Ascending aorta (tissue), 2 donors: ENCODE data around the gene FCAR. TPM values are rescaled to one million over a fixed set of nuclear protein-coding genes. Genes with fewer than 3 reads are reported as not detected.
"Not testable (repeated sequence)": the region's sequence is repeated elsewhere in the genome, so short reads cannot be mapped to it uniquely, and the experiment has no call there.

Experiments
- DNase-seq, 2 donors: peaks; one replicate each; pipeline ENCODE4 v3.0.0-alpha.2; 2019; ENCODE audit warnings: low spot score in 2 of 2
- H3K27ac ChIP-seq, 2 donors: fragments of 200-600 bp; sonication (generic); one replicate each; pipeline ENCODE4 v1.5.1; 2016 to 2017; ENCODE audit warnings: mild to moderate bottlenecking in 1 of 2
- H3K27me3 ChIP-seq: fragments of 200-600 bp; sonication (generic); one replicate; pipeline ENCODE4 v1.5.1; 2017
- H3K36me3 ChIP-seq, 2 donors: fragments of 200-600 bp; sonication (generic); one replicate each; pipeline ENCODE4 v1.5.1; 2016
- H3K4me1 ChIP-seq, 2 donors: fragments of 200-600 bp; sonication (generic); one replicate each; pipeline ENCODE4 v1.5.1; 2016 to 2017; ENCODE audit warnings: mild to moderate bottlenecking in 1 of 2
- H3K4me3 ChIP-seq, 2 donors: fragments of 200-600 bp; sonication (generic); one replicate each; pipeline ENCODE4 v1.5.1; 2016 to 2017; ENCODE audit warnings: mild to moderate bottlenecking in 1 of 2
- H3K9me3 ChIP-seq, 2 donors: fragments of 200-600 bp; sonication (generic); one replicate each; pipeline ENCODE4 v1.5.1; 2016
- intact Hi-C: fragments of 100-400 bp; cut with DNase I; formaldehyde crosslinking; loops from one replicate; pipeline ENCODE4 v1.15.1; 2023
- total RNA-seq: library from RNA; depleted of rRNA; stranded (reverse); fragments of >200 nt; gene quantifications from one replicate; pipeline ENCODE4 v1.1.0, GENCODE V29; 2016
- TF ChIP-seq, protein P1 (sequence below), 3 experiments: fragments of 200-600 bp in 2 of 3; fragments of 450-650 bp in 1 of 3; sonication (generic) in 2 of 3; IDR thresholded peaks; one replicate each; pipeline ENCODE4 v1.5.1; 2016 to 2019; ENCODE audit warnings: antibody characterized with exemption in 3 of 3, mild to moderate bottlenecking in 1 of 3, moderate library complexity in 1 of 3

Gene FCAR
- total RNA-seq, 1 donor from 2014 or later: not detected

DNA sequence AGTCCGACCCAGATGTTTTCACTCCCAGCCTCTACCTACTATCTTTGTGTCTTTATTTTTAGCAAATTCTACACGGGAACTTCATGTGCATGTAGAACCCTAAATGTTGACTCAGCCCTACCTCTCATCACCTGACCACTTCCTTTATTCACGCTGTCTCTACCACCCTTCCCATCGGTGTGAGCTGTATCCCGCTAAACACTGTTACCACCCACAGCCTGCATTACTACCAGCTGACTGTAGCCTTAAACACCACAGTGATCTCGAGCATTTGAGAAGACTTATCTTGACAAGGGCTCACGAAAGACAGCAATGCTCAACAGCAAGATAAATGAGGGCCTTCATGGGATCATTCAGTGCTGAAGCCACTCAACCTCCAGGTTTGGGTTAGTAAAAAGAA is 47.0 kb downstream of the FCAR start:
- H3K27ac ChIP-seq: no peak overlapping the region
- no peaks in the 10 kb centered on the region for H3K27me3 ChIP-seq
- no peaks in the 10 kb centered on the region for H3K9me3 ChIP-seq
- no peaks in the 10 kb centered on the region for H3K4me1 ChIP-seq
- intact Hi-C loops: no loop called here
- no peaks in the 10 kb centered on the region for H3K36me3 ChIP-seq
- H3K4me3 ChIP-seq: no peak overlapping the region
- no peak for DNase-seq
- TF ChIP-seq, protein P1, sequence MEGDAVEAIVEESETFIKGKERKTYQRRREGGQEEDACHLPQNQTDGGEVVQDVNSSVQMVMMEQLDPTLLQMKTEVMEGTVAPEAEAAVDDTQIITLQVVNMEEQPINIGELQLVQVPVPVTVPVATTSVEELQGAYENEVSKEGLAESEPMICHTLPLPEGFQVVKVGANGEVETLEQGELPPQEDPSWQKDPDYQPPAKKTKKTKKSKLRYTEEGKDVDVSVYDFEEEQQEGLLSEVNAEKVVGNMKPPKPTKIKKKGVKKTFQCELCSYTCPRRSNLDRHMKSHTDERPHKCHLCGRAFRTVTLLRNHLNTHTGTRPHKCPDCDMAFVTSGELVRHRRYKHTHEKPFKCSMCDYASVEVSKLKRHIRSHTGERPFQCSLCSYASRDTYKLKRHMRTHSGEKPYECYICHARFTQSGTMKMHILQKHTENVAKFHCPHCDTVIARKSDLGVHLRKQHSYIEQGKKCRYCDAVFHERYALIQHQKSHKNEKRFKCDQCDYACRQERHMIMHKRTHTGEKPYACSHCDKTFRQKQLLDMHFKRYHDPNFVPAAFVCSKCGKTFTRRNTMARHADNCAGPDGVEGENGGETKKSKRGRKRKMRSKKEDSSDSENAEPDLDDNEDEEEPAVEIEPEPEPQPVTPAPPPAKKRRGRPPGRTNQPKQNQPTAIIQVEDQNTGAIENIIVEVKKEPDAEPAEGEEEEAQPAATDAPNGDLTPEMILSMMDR (IDR thresholded peaks at IDR 0.05): no peak

DNA sequence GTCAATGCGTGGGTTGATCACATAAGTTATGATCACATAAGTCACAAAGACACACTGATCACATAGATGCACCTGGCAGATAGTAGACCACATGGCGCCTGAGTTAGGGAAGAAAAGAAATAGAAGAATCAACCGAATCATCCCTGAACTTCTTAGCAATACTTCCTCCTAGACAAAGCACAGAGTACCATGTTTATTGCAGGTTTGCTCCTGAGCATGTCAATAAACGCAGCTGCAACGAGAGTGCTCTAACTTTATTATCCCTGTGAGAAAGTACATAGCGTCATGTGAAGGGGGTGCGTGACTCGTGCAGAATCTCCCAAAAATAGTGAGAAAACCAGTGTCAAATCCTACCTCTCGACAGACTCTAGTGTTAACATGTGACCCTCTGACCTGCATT is 49.2 kb downstream of the FCAR start:
- no peaks in the 10 kb centered on the region for H3K36me3 ChIP-seq
- intact Hi-C loops: no loop called here
- no peak overlapping the region for H3K27ac ChIP-seq
- TF ChIP-seq, protein P1 (IDR thresholded peaks at IDR 0.05): no peak
- no peak for DNase-seq
- no peaks in the 10 kb centered on the region for H3K4me1 ChIP-seq
- H3K27me3 ChIP-seq: no peaks in the 10 kb centered on the region
- H3K9me3 ChIP-seq: peaks cover 0 to 3% of the 10 kb centered on the region in 2 donors
- H3K4me3 ChIP-seq: no peak overlapping the region

DNA sequence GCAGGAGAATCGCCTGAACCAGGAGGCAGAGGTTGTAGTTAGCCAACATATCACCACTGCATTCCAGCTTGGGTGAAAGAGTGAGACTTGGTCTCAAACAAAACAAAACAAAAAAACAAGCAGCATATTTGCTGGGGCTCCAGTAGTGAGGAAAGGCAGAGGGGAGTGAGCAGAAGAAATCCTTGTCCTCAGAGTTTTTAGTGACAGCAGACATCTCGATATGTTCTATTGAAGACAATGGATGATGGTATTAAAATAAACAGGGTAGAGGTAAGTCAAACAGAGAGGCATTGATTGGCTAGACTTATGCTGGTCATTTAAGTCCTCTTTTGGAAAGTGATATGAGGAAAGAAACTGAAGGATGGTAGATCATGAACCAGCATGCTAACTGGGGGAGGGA is 54.3 kb downstream of the FCAR start:
- TF ChIP-seq, protein P1 (IDR thresholded peaks at IDR 0.05): no peak
- H3K36me3 ChIP-seq: no peaks in the 10 kb centered on the region
- DNase-seq: no peak
- intact Hi-C loops: no loop called here
- H3K9me3 ChIP-seq: peaks cover 3 to 9% of the 10 kb centered on the region in 2 donors
- no peak overlapping the region for H3K27ac ChIP-seq
- no peaks in the 10 kb centered on the region for H3K27me3 ChIP-seq
- no peaks in the 10 kb centered on the region for H3K4me1 ChIP-seq
- H3K4me3 ChIP-seq: no peak overlapping the region

DNA sequence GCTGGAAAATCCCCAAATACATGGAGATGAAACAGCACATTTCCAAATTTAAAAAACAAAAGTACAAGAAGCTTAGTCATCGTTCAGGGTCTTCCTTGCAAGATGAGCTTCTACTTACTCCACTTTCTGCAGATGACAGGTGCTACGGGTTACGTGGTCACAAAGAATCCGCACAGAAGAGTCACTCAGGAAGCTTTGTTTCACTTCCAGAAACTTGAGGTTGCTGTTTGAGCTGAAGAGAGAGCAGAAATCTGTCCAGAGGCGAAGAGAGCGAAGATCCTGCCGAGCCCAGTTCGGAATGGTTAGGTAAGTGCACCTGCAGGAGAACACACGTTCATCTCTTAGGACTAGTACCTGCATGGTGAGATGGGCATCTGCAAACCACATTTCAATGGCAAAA is 63.9 kb downstream of the FCAR start:
- H3K4me1 ChIP-seq: no peaks in the 10 kb centered on the region
- no peak overlapping the region for H3K27ac ChIP-seq
- H3K27me3 ChIP-seq: no peaks in the 10 kb centered on the region
- no peaks in the 10 kb centered on the region for H3K9me3 ChIP-seq
- DNase-seq: no peak
- intact Hi-C loops: no loop called here
- H3K4me3 ChIP-seq: no peak overlapping the region
- TF ChIP-seq, protein P1 (IDR thresholded peaks at IDR 0.05): no peak
- no peaks in the 10 kb centered on the region for H3K36me3 ChIP-seq

DNA sequence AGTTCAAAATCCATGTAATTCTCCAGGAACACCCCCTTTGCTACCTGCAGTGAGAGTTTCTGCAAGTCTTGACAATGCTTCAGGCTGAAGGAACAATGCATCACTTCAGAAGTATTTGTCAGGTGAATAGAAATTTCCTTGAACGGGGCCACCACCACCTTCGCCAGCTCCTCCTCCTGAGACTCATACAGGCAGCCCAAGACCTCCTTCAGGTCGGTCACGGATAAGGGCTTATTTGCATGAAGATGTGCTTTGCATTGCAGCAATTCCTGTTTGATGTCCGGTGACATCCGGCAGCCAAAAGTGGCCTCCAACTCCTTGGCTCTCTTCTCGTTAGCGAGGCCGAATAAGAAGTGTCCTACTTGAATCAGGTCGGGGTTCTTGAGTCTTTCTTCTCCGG is 64.9 kb downstream of the FCAR start:
- H3K36me3 ChIP-seq: no peaks in the 10 kb centered on the region
- H3K27ac ChIP-seq: no peak overlapping the region
- no peaks in the 10 kb centered on the region for H3K4me1 ChIP-seq
- TF ChIP-seq, protein P1 (IDR thresholded peaks at IDR 0.05): no peak
- no peaks in the 10 kb centered on the region for H3K27me3 ChIP-seq
- no peak overlapping the region for H3K4me3 ChIP-seq
- DNase-seq: no peak
- H3K9me3 ChIP-seq: no peaks in the 10 kb centered on the region
- intact Hi-C loops: no loop called here

DNA sequence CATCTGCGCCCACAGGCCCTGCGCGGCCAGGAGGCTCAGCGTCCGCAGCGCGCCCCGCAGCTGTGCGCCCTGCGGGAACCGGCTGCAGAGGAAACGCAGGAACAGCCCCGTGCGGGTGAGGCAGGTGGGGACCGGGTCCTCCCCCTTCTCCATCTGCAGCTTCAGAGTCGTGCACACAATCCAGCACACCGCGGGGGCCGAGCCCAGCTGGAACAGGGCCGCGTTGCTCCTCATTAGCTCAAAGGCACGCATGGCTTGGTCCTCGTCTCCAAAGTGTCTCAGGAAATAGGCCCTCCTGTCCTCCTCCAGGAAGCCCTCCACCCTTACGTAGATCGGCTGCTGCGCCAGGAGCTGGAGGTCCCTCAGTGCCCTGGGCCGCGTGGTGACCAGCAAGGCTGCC is 65.5 kb downstream of the FCAR start:
- H3K36me3 ChIP-seq, H3K9me3 ChIP-seq, H3K4me3 ChIP-seq, H3K4me1 ChIP-seq, H3K27ac ChIP-seq, H3K27me3 ChIP-seq, DNase-seq, intact Hi-C loops: not testable (repeated sequence)

Other genes starting within 250 kb of the FCAR start
- gene LILRB1, start 243.8 kb upstream of the FCAR start, total RNA-seq: 2.7 TPM
- gene LILRB4, start 211.2 kb upstream of the FCAR start, total RNA-seq: 0.64 TPM
- not detected for gene KIR3DL3, start 149.8 kb upstream of the FCAR start, total RNA-seq
- not detected for gene KIR2DL3, start 135.7 kb upstream of the FCAR start, total RNA-seq
- gene KIR2DL1, start 104.4 kb upstream of the FCAR start, total RNA-seq: not detected
- gene KIR2DL4, start 70.6 kb upstream of the FCAR start, total RNA-seq: not detected
- gene KIR3DL1, start 57.8 kb upstream of the FCAR start, total RNA-seq: not detected
- gene KIR2DS4, start 41.6 kb upstream of the FCAR start, total RNA-seq: not detected
- gene KIR3DL2, start 23.8 kb upstream of the FCAR start, total RNA-seq: not detected
- gene NCR1, start 31.9 kb downstream of the FCAR start, total RNA-seq: not detected
- gene NLRP7, start 73.3 kb downstream of the FCAR start, total RNA-seq: not detected
- gene NLRP2, start 92.1 kb downstream of the FCAR start, total RNA-seq: not detected
- gene GP6, start 164.0 kb downstream of the FCAR start, total RNA-seq: not detected
- 12.1 TPM for gene RDH13, start 188.9 kb downstream of the FCAR start, total RNA-seq
- gene EPS8L1, start 201.6 kb downstream of the FCAR start, total RNA-seq: not detected
- 219 TPM for gene PPP1R12C, start 243.4 kb downstream of the FCAR start, total RNA-seq